Astrocyte (in vitro differentiated cells and primary cell): Measurements from ENCODE around the gene DLGAP4.

Experiments used
- EZH2 ChIP-seq: IDR thresholded peaks from 2 replicates; pipeline ENCODE4 v1.6.1; 2012; ENCODE audit warnings: mild to moderate bottlenecking, low read length, inconsistent platforms; ENCODE audit not compliant: insufficient read depth
- TF ChIP-seq, protein P1 (sequence below): IDR thresholded peaks from 2 replicates; pipeline ENCODE4 v1.5.1; 2011; ENCODE audit warnings: low read depth, mild to moderate bottlenecking, inconsistent platforms, low read length, moderate library complexity; ENCODE audit not compliant: insufficient read depth

GRCh38 chr20:36277546-36277945 lies 28.6 kb upstream of the DLGAP4 start:
- TF ChIP-seq, protein P1, sequence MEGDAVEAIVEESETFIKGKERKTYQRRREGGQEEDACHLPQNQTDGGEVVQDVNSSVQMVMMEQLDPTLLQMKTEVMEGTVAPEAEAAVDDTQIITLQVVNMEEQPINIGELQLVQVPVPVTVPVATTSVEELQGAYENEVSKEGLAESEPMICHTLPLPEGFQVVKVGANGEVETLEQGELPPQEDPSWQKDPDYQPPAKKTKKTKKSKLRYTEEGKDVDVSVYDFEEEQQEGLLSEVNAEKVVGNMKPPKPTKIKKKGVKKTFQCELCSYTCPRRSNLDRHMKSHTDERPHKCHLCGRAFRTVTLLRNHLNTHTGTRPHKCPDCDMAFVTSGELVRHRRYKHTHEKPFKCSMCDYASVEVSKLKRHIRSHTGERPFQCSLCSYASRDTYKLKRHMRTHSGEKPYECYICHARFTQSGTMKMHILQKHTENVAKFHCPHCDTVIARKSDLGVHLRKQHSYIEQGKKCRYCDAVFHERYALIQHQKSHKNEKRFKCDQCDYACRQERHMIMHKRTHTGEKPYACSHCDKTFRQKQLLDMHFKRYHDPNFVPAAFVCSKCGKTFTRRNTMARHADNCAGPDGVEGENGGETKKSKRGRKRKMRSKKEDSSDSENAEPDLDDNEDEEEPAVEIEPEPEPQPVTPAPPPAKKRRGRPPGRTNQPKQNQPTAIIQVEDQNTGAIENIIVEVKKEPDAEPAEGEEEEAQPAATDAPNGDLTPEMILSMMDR: no peak
- TF ChIP-seq EZH2: no peak
